HCT116 (cell line): ENCODE results near the gene VRK1. TPM values are rescaled to one million over a fixed set of nuclear protein-coding genes. Genes with fewer than 3 reads are reported as not detected.

Source experiments
- ATAC-seq: fragments of 200-7000 bp; cut with Tn5 transposase; 2 replicates; pipeline ENCODE4 v1.9.1; 2020; ENCODE audit warnings: mild to moderate bottlenecking, moderate library complexity
- BruUV-seq: library from RNA; stranded (reverse); fragments of 400-500 nt; replicated peaks from 2 replicates; lab custom pipeline; 2021; lab: Mats Ljungman, UMichigan
- CTCF ChIA-PET: fragments of 300-600 bp; sonication (Branson Sonifier 250); formaldehyde crosslinking; loops from one replicate; lab custom pipeline; 2021; ENCODE audit warnings: antibody characterized with exemption; lab: Charles Lee
- POLR2A ChIA-PET: fragments of 300-600, 350-600 bp; sonication (Branson Sonifier 250); formaldehyde crosslinking; loops from one replicate; lab custom pipeline; 2021; ENCODE audit warnings: antibody characterized with exemption; lab: Charles Lee
- RAD21 ChIA-PET, 2 experiments: fragments of 300-600 bp; sonication (Branson Sonifier 250); formaldehyde crosslinking; loops; one replicate each; lab custom pipeline; 2023; ENCODE audit warnings: low total read pairs in 2 of 2; ENCODE audit not compliant: uncharacterized antibody in 2 of 2, unreplicated experiment in 2 of 2, low non-redundant PET in 1 of 2; lab: Charles Lee
- DNase-seq: peaks from one replicate; pipeline ENCODE4 v3.0.0-alpha.2; 2010; ENCODE audit warnings: low read depth, low spot score
- H2AFZ ChIP-seq: fragments of 200-600 bp; shearing (Covaris generic), sonication (generic); 2 replicates; pipeline ENCODE4 v1.6.1; 2017; ENCODE audit warnings: low read depth, mixed run types, mixed read lengths, antibody characterized with exemption, low read length; ENCODE audit not compliant: poor library complexity, severe bottlenecking
- H3K27ac ChIP-seq: 2 replicates; pipeline ENCODE4 v1.5.1; 2012; ENCODE audit warnings: low read depth, low read length
- H3K27me3 ChIP-seq: fragments of 200-600 bp; sonication (generic); 2 replicates; pipeline ENCODE4 v1.6.1; 2016; ENCODE audit warnings: mixed run types, low read length, mixed read lengths; ENCODE audit not compliant: insufficient read depth
- H3K36me3 ChIP-seq, 2 experiments: fragments of 200-500 bp in 1 of 2; fragments of 200-600 bp in 1 of 2; sonication (Bioruptor generic) in 1 of 2; sonication (generic) in 1 of 2; 2 replicates each; pipeline versions ENCODE4 v1.5.1 to v1.6.1; 2014 to 2016; ENCODE audit warnings: low read length in 2 of 2, inconsistent platforms in 1 of 2, mixed read lengths in 1 of 2, mixed run types in 1 of 2; ENCODE audit not compliant: insufficient read depth in 2 of 2, control insufficient read depth in 1 of 2
- H3K4me1 ChIP-seq, 2 experiments: fragments of 200-600 bp in 1 of 2; sonication (generic) in 1 of 2; 2 replicates each; pipeline versions ENCODE4 v1.5.1 to v1.6.1; 2012 to 2017; ENCODE audit warnings: low read length in 2 of 2, inconsistent platforms in 1 of 2, mild to moderate bottlenecking in 1 of 2, mixed read lengths in 1 of 2, mixed run types in 1 of 2, moderate library complexity in 1 of 2; ENCODE audit not compliant: insufficient read depth in 2 of 2, control insufficient read depth in 1 of 2
- H3K4me2 ChIP-seq: fragments of 200-600 bp; sonication (generic); 2 replicates; pipeline ENCODE4 v1.6.1; 2017; ENCODE audit warnings: mixed run types, low read length, mixed read lengths
- H3K4me3 ChIP-seq, 2 experiments: fragments of 200-600 bp in 1 of 2; sonication (generic) in 1 of 2; replicated peaks in 1 of 2; 2 replicates each; pipeline ENCODE4 v1.5.1; 2011 to 2016; ENCODE audit warnings: low read length in 2 of 2, control low read depth in 1 of 2, low read depth in 1 of 2, mild to moderate bottlenecking in 1 of 2, mixed read lengths in 1 of 2, mixed run types in 1 of 2
- H3K79me2 ChIP-seq: fragments of 200-600 bp; sonication (generic); 2 replicates; pipeline ENCODE4 v1.6.1; 2017; ENCODE audit warnings: mild to moderate bottlenecking, mixed run types, low read length, moderate library complexity, mixed read lengths; ENCODE audit not compliant: insufficient read depth
- H3K9ac ChIP-seq: fragments of 200-600 bp; sonication (generic); 2 replicates; pipeline ENCODE4 v1.6.1; 2016; ENCODE audit warnings: low read length, mixed read lengths
- H3K9me2 ChIP-seq: fragments of 200-600 bp; sonication (generic), shearing (Covaris generic); 2 replicates; pipeline ENCODE4 v1.6.1; 2017; ENCODE audit warnings: mixed run types, mild to moderate bottlenecking, moderate library complexity; ENCODE audit not compliant: insufficient read depth
- H3K9me3 ChIP-seq, 2 experiments: fragments of 200-500 bp in 1 of 2; fragments of 200-600 bp in 1 of 2; sonication (Bioruptor generic) in 1 of 2; sonication (generic) in 1 of 2; 2 replicates each; pipeline ENCODE4 v1.6.1; 2014 to 2017; ENCODE audit warnings: low read length in 2 of 2, mixed read lengths in 2 of 2, inconsistent platforms in 1 of 2, low read depth in 1 of 2, mild to moderate bottlenecking in 1 of 2, mixed run types in 1 of 2, moderate library complexity in 1 of 2; ENCODE audit not compliant: control insufficient read depth in 1 of 2, insufficient read depth in 1 of 2
- H4K20me1 ChIP-seq: fragments of 200-600 bp; sonication (generic), shearing (Covaris generic); 2 replicates; pipeline ENCODE4 v1.6.1; 2017; ENCODE audit warnings: mixed run types, mild to moderate bottlenecking, moderate library complexity; ENCODE audit not compliant: insufficient read depth
- CEBPB ChIP-seq: IDR thresholded peaks from 2 replicates; pipeline ENCODE4 v1.6.1; 2012; ENCODE audit warnings: low read depth
- CTCF ChIP-seq, 3 experiments: fragments of 200-600 bp in 1 of 3; sonication (generic) in 1 of 3; IDR thresholded peaks in 2 of 3; conservative IDR thresholded peaks in 1 of 3; 2 replicates each; pipeline ENCODE4 v1.5.1; 2012 to 2017; ENCODE audit warnings: low read depth in 2 of 3, low read length in 2 of 3, antibody characterized with exemption in 1 of 3, borderline replicate concordance in 1 of 3, control low read depth in 1 of 3, mild to moderate bottlenecking in 1 of 3, mixed read lengths in 1 of 3, mixed run types in 1 of 3, moderate library complexity in 1 of 3; ENCODE audit not compliant: insufficient read depth in 1 of 3
- EGR1 ChIP-seq: IDR thresholded peaks from 2 replicates; pipeline ENCODE4 v1.6.1; 2012; ENCODE audit warnings: low read depth
- FOSL1 ChIP-seq: IDR thresholded peaks from 2 replicates; pipeline ENCODE4 v1.6.1; 2012; ENCODE audit warnings: low read depth
- MAX ChIP-seq: IDR thresholded peaks from 2 replicates; pipeline ENCODE4 v1.6.1; 2012
- POLR2AphosphoS5 ChIP-seq: IDR thresholded peaks from 2 replicates; pipeline ENCODE4 v1.6.1; 2011; ENCODE audit warnings: mild to moderate bottlenecking, low read depth, low read length, moderate library complexity
- REST ChIP-seq: IDR thresholded peaks from 2 replicates; pipeline ENCODE4 v1.6.1; 2012; ENCODE audit warnings: low read depth
- SP1 ChIP-seq: IDR thresholded peaks from 2 replicates; pipeline ENCODE4 v1.6.1; 2012; ENCODE audit warnings: low read depth
- SRF ChIP-seq: IDR thresholded peaks from 2 replicates; pipeline ENCODE4 v1.6.1; 2012; ENCODE audit warnings: low read depth
- TCF7L2 ChIP-seq: IDR thresholded peaks from 2 replicates; pipeline ENCODE4 v1.7.0; 2011; ENCODE audit warnings: borderline replicate concordance, inconsistent platforms; ENCODE audit not compliant: insufficient read depth, insufficient read length; ENCODE audit errors: extremely low read depth
- YY1 ChIP-seq: IDR thresholded peaks from 2 replicates; pipeline ENCODE4 v1.6.1; 2011; ENCODE audit warnings: low read length, low read depth, moderate library complexity, mild to moderate bottlenecking; ENCODE audit not compliant: insufficient replicate concordance; ENCODE audit errors: extremely low read depth
- ZBTB33 ChIP-seq: IDR thresholded peaks from 2 replicates; pipeline ENCODE4 v1.6.1; 2011; ENCODE audit warnings: mild to moderate bottlenecking, low read length, moderate library complexity; ENCODE audit not compliant: insufficient replicate concordance; ENCODE audit errors: extremely low read depth
- ZFX ChIP-seq: fragments of 450-650 bp; IDR thresholded peaks from 2 replicates; pipeline ENCODE4 v1.6.1; 2017
- intact Hi-C: fragments of 100-400 bp; cut with micrococcal nuclease; formaldehyde crosslinking; loops from 2 replicates; pipeline ENCODE4 v1.10.0; 2022
- total RNA-seq: library from RNA; stranded (reverse); gene quantifications from one replicate; pipeline ENCODE4 v1.2.1, GENCODE V29; 2021; ENCODE audit not compliant: unreplicated experiment

The VRK1 gene
- total RNA-seq, 1 experiment from 2014 or later: 51.4 TPM

GRCh38 chr14:96914571-96915128 is 117.5 kb downstream of the VRK1 start:
- POLR2A ChIA-PET: no interaction called here
- no peak for ATAC-seq

More at GRCh38 chr14:96914571-96915128, 117.5 kb downstream of the VRK1 start:
- Histone ChIP-seq H3K4me1 (no peaks in the 10 kb centered on the region), H3K27me3 (no peaks in the 10 kb centered on the region), H3K79me2 (no peaks in the 10 kb centered on the region), H3K4me3 (no peak overlapping the region)
- intact Hi-C loops: no loop called here
- CTCF ChIA-PET: no interaction called here
- TF ChIP-seq TCF7L2: no peak
- no peak for TF ChIP-seq CEBPB
- no peak for TF ChIP-seq YY1
- TF ChIP-seq REST: no peak
- TF ChIP-seq SRF: no peak
- no peak for TF ChIP-seq POLR2AphosphoS5
- TF ChIP-seq ZBTB33: no peak
- TF ChIP-seq CTCF (IDR thresholded peaks at IDR 0.05 in 2 of 3, conservative IDR thresholded peaks at IDR 0.05 in 1 of 3; ENCODE audit: borderline replicate concordance in 1 of 3, insufficient read depth in 1 of 3, low read depth in 2 of 3, low read length in 2 of 3): no peak
- no peak for TF ChIP-seq MAX
- no peak for TF ChIP-seq FOSL1
- no peak for TF ChIP-seq ZFX
- no peak for TF ChIP-seq EGR1
- no peak for TF ChIP-seq SP1
- TF ChIP-seq, all 23 proteins: peak for 0
- Histone ChIP-seq H3K9me2 (no peaks in the 10 kb centered on the region), H4K20me1 (no peaks in the 10 kb centered on the region), H2AFZ (no peak overlapping the region), H3K9me3 (no peaks in the 10 kb centered on the region), H3K4me2 (no peak overlapping the region), H3K27ac (no peak overlapping the region), H3K9ac (no peak overlapping the region), H3K36me3 (no peaks in the 10 kb centered on the region)
- RAD21 ChIA-PET: no interaction called here
- BruUV-seq: no TSS peak
- DNase-seq: no peak
